Tibial nerve (tissue), 3 donors: Measurements from ENCODE around the gene DNASE1L3.

Source experiments
- POLR2A ChIP-seq, 2 donors: fragments of 450-650 bp; IDR thresholded peaks; one replicate each; pipeline ENCODE4 v1.6.1; 2017; ENCODE audit warnings: antibody characterized with exemption in 2 of 2, mild to moderate bottlenecking in 2 of 2, moderate library complexity in 2 of 2
- TF ChIP-seq, protein P1 (sequence below), 5 experiments: fragments of 200-600 bp in 3 of 5; fragments of 450-650 bp in 2 of 5; sonication (generic) in 3 of 5; IDR thresholded peaks; one replicate each; pipeline ENCODE4 v1.5.1; 2016 to 2019; ENCODE audit warnings: antibody characterized with exemption in 5 of 5, mild to moderate bottlenecking in 3 of 5, moderate library complexity in 2 of 5

DNA sequence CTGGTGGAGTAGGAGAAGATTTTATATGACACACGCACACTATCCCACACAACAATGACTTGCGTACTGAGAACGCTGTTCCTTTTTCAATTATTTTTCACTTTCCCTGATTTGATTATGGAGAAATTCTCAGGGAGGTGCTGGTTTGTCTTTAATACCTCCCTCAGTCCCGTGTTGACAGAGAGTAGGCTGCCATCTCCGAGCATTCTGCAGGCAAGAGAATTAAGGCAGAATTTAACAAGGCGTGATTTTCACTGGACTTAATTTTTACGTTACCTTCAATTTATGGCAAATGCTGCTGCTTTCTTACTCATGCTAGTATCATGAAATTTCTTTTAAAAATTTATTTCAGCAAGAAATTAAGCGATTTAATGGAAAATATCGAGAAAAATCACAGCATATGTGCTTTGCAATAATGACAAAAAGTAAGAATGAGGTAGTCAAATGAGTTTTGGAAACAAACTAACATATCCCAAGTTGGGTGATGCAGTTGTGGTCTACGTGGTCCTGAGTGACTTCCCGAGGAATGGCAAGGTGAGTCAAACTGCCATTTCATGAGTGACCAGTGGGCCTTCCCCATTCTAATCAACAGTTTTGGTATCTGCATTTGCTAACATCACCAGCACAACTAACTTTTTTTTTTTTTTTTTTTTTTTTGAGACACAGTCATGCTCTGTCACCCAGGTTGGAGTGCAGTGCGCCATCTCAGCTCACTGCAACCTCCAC, 16.9 kb downstream of the DNASE1L3 start:
- TF ChIP-seq, protein P1, sequence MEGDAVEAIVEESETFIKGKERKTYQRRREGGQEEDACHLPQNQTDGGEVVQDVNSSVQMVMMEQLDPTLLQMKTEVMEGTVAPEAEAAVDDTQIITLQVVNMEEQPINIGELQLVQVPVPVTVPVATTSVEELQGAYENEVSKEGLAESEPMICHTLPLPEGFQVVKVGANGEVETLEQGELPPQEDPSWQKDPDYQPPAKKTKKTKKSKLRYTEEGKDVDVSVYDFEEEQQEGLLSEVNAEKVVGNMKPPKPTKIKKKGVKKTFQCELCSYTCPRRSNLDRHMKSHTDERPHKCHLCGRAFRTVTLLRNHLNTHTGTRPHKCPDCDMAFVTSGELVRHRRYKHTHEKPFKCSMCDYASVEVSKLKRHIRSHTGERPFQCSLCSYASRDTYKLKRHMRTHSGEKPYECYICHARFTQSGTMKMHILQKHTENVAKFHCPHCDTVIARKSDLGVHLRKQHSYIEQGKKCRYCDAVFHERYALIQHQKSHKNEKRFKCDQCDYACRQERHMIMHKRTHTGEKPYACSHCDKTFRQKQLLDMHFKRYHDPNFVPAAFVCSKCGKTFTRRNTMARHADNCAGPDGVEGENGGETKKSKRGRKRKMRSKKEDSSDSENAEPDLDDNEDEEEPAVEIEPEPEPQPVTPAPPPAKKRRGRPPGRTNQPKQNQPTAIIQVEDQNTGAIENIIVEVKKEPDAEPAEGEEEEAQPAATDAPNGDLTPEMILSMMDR (IDR thresholded peaks at IDR 0.05): no peak
- TF ChIP-seq POLR2A (IDR thresholded peaks at IDR 0.05): no peak
